DND-41 (cell line): ENCODE measurements around the gene NDUFB11.

Experiments used
- ATAC-seq: fragments of 200-7000 bp; cut with Tn5 transposase; 3 replicates; pipeline ENCODE4 v1.9.1; 2021; ENCODE audit warnings: low read depth; ENCODE audit not compliant: insufficient read depth
- DNase-seq: peaks from one replicate; pipeline ENCODE4 v3.0.0-alpha.2; 2020
- H2AFZ ChIP-seq: 2 replicates; pipeline ENCODE4 v1.6.0; 2012; ENCODE audit warnings: low read depth, low read length
- H3K27ac ChIP-seq: 2 replicates; pipeline ENCODE4 v1.5.1; 2012; ENCODE audit warnings: low read length, inconsistent platforms
- H3K27me3 ChIP-seq: fragments of 200-600 bp; sonication (generic); 2 replicates; pipeline ENCODE4 v1.6.0; 2012; ENCODE audit warnings: low read length, mild to moderate bottlenecking, inconsistent platforms; ENCODE audit not compliant: insufficient read depth, poor library complexity
- H3K36me3 ChIP-seq: 2 replicates; pipeline ENCODE4 v1.5.1; 2012; ENCODE audit warnings: low read length, inconsistent platforms; ENCODE audit not compliant: insufficient read depth
- H3K4me1 ChIP-seq: 2 replicates; pipeline ENCODE4 v1.5.1; 2012; ENCODE audit warnings: mild to moderate bottlenecking, low read length; ENCODE audit not compliant: insufficient read depth
- H3K4me2 ChIP-seq: 2 replicates; pipeline ENCODE4 v1.6.0; 2012; ENCODE audit warnings: mild to moderate bottlenecking, moderate library complexity, low read length, inconsistent platforms; ENCODE audit not compliant: insufficient read depth
- H3K4me3 ChIP-seq, 2 experiments: fragments of 200-600 bp in 1 of 2; shearing (Covaris generic) in 1 of 2; 2 replicates each; pipeline ENCODE4 v1.5.1; 2012 to 2016; ENCODE audit warnings: inconsistent platforms in 2 of 2, low read length in 2 of 2, mild to moderate bottlenecking in 2 of 2, low read depth in 1 of 2, moderate library complexity in 1 of 2
- H3K79me2 ChIP-seq: 2 replicates; pipeline ENCODE4 v1.6.0; 2012; ENCODE audit warnings: low read length, inconsistent platforms; ENCODE audit not compliant: insufficient read depth
- H3K9ac ChIP-seq: 2 replicates; pipeline ENCODE4 v1.6.0; 2012; ENCODE audit warnings: low read depth, mild to moderate bottlenecking, inconsistent platforms, low read length, moderate library complexity
- H3K9me3 ChIP-seq: 2 replicates; pipeline ENCODE4 v1.5.1; 2012; ENCODE audit warnings: low read length, moderate library complexity, mild to moderate bottlenecking, inconsistent platforms; ENCODE audit not compliant: insufficient read depth, severe bottlenecking
- H4K20me1 ChIP-seq: 2 replicates; pipeline ENCODE4 v1.6.0; 2012; ENCODE audit warnings: low read length; ENCODE audit not compliant: insufficient read depth
- CTCF ChIP-seq: IDR thresholded peaks from 2 replicates; pipeline ENCODE4 v1.5.1; 2012; ENCODE audit warnings: borderline replicate concordance, low read length, moderate library complexity, mild to moderate bottlenecking; ENCODE audit not compliant: poor library complexity, severe bottlenecking; ENCODE audit errors: extremely low read depth
- EZH2 ChIP-seq: IDR thresholded peaks from 3 replicates; pipeline ENCODE4 v1.6.1; 2012; ENCODE audit warnings: borderline replicate concordance, low read depth, mild to moderate bottlenecking, moderate library complexity, low read length, inconsistent platforms; ENCODE audit not compliant: severe bottlenecking

The NDUFB11 gene

GRCh38 chrX:47174846-47175587, 30.5 kb upstream of the NDUFB11 start:
- Histone ChIP-seq H3K9me3 (no peaks in the 10 kb centered on the region), H3K4me1 (no peaks in the 10 kb centered on the region), H3K79me2 (peaks cover 3% of the 10 kb centered on the region; the same call in 1 of the 2 replicates), H3K4me2 (no peak overlapping the region), H2AFZ (no peak overlapping the region), H3K27ac (no peak overlapping the region), H3K36me3 (peaks cover 99% of the 10 kb centered on the region), H4K20me1 (peaks cover 20% of the 10 kb centered on the region), H3K4me3 (no peak overlapping the region), H3K9ac (no peak overlapping the region), H3K27me3 (no peaks in the 10 kb centered on the region)
- DNase-seq (no peak), ATAC-seq (no peak)
- TF ChIP-seq EZH2 (no peak), CTCF (no peak)

DNA sequence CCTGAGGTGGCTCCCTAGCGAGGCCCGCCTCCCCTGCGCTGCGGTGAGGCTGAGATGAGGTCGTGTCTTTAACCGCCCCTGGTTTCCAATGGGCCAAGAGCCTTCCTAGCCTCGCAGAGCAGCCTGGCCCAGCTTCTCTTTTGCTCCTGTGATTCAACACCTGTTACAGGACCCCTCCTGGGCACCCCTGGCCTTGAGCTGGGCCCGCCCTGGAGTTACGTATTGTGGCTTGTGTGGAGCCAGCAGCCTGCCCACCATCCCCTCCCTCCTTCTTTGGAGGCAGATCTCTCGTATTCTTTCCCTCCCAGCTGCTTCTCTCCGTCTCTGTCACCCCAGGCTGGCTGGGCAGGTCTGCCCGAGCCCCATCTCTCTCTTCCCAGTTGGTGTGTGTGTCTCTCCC, 29.9 kb upstream of the NDUFB11 start:
- no peak for TF ChIP-seq EZH2
- TF ChIP-seq CTCF, result no peak
- H3K36me3 ChIP-seq, result peaks cover 99% of the 10 kb centered on the region

GRCh38 chrX:47172971-47173792, 28.7 kb upstream of the NDUFB11 start:
- Histone ChIP-seq H3K9ac (no peak overlapping the region), H3K4me1 (no peaks in the 10 kb centered on the region), H3K79me2 (peaks cover 21% of the 10 kb centered on the region), H3K27ac (no peak overlapping the region), H3K36me3 (peaks cover 97% of the 10 kb centered on the region), H3K4me2 (no peak overlapping the region), H4K20me1 (peaks cover 17% of the 10 kb centered on the region), H3K9me3 (no peaks in the 10 kb centered on the region), H2AFZ (no peak overlapping the region), H3K4me3 (no peak overlapping the region), H3K27me3 (no peaks in the 10 kb centered on the region)
- DNase-seq, result no peak
- TF ChIP-seq EZH2, result no peak
- TF ChIP-seq CTCF, result no peak
- ATAC-seq, result no peak

More for the DNA sequence above, 29.9 kb upstream of the NDUFB11 start:
- Histone ChIP-seq H3K4me1 (no peaks in the 10 kb centered on the region), H3K4me3 (no peak overlapping the region), H3K4me2 (no peak overlapping the region), H3K27ac (no peak overlapping the region), H4K20me1 (peaks cover 21% of the 10 kb centered on the region), H3K9ac (no peak overlapping the region), H3K9me3 (no peaks in the 10 kb centered on the region), H2AFZ (no peak overlapping the region), H3K27me3 (no peaks in the 10 kb centered on the region), H3K79me2 (peaks cover 9% of the 10 kb centered on the region; the same call in 1 of the 2 replicates)
- no peak for DNase-seq
- ATAC-seq, result no peak
